NCI-H2227 (cell line): ENCODE measurements around the gene CAMK1D.
"Not testable (repeated sequence)": the region's sequence is repeated elsewhere in the genome, so short reads cannot be mapped to it uniquely, and the experiment has no call there.

ENCODE experiments used
- DNase-seq: peaks from one replicate; lab custom pipeline; 2025; ENCODE audit not compliant: unreplicated experiment; lab: John Stamatoyannopoulos, UW

The CAMK1D gene

GRCh38 chr10:12490963-12491362, 141.6 kb downstream of the CAMK1D start:
- DNase-seq = no peak

- DNase-seq = no peak
Observed at GRCh38 chr10:12491491-12491890, 142.1 kb downstream of the CAMK1D start.

GRCh38 chr10:12492016-12492415, 142.7 kb downstream of the CAMK1D start:
- DNase-seq = no peak

GRCh38 chr10:12497046-12497445, 147.7 kb downstream of the CAMK1D start:
- DNase-seq = not testable (repeated sequence)

GRCh38 chr10:12499076-12499986, 150.0 kb downstream of the CAMK1D start:
- DNase-seq = no peak

- peak; percentile 25 for DNase-seq
Observed at GRCh38 chr10:12500381-12501303, 151.3 kb downstream of the CAMK1D start.

- DNase-seq = no peak
Observed at GRCh38 chr10:12501324-12501723, 152.0 kb downstream of the CAMK1D start.

GRCh38 chr10:12501841-12502525, 152.6 kb downstream of the CAMK1D start:
- no peak for DNase-seq

- no peak for DNase-seq
Observed at GRCh38 chr10:12502526-12503274, 153.4 kb downstream of the CAMK1D start.

- no peak for DNase-seq
Observed at GRCh38 chr10:12503311-12503710, 154.0 kb downstream of the CAMK1D start.

GRCh38 chr10:12504176-12504575, 154.8 kb downstream of the CAMK1D start:
- no peak for DNase-seq

- DNase-seq = no peak
Observed at GRCh38 chr10:12504628-12505027, 155.3 kb downstream of the CAMK1D start.

GRCh38 chr10:12505683-12506082, 156.3 kb downstream of the CAMK1D start:
- no peak for DNase-seq

GRCh38 chr10:12507165-12507850, 158.0 kb downstream of the CAMK1D start:
- no peak for DNase-seq

GRCh38 chr10:12508165-12508564, 158.8 kb downstream of the CAMK1D start:
- DNase-seq = no peak

GRCh38 chr10:12509016-12509793, 159.9 kb downstream of the CAMK1D start:
- no peak for DNase-seq

- DNase-seq = no peak
Observed at GRCh38 chr10:12509794-12510100, 160.4 kb downstream of the CAMK1D start.

GRCh38 chr10:12510501-12510941, 161.2 kb downstream of the CAMK1D start:
- DNase-seq = no peak

- DNase-seq = no peak
Observed at GRCh38 chr10:12510984-12511383, 161.6 kb downstream of the CAMK1D start.
